ENCODE results near the gene FAM53A. TPM values are rescaled to one million over a fixed set of nuclear protein-coding genes. Genes with fewer than 3 reads are reported as not detected.

The FAM53A gene
- total and polyA plus RNA-seq, 10 of the 15 experiments (the other 5 are each of a cell fraction or from before 2014, with no cell fraction given) = 0.02 to 0.87 (median 0.38) TPM; not detected in 2

DNA sequence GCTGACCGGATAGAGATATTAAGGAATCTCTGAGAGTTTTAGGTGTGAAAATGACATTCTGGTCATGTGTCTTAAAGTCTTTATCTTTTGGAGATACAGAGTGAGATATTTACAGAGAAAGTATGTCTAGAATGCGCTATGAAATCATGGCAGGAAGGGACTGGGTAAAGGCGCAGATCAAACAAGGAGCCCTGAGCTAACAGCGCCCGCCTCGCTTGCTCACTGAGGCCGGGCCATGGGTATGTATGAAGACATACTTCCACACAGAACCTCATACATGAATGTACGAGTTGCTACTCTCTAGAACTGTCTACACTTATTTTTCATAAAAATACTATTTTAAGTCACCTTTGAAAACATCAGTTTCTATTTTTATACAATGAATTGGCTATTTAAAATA lies 20.0 kb downstream of the FAM53A start:
- CTCF ChIA-PET = no interaction called here

DNA sequence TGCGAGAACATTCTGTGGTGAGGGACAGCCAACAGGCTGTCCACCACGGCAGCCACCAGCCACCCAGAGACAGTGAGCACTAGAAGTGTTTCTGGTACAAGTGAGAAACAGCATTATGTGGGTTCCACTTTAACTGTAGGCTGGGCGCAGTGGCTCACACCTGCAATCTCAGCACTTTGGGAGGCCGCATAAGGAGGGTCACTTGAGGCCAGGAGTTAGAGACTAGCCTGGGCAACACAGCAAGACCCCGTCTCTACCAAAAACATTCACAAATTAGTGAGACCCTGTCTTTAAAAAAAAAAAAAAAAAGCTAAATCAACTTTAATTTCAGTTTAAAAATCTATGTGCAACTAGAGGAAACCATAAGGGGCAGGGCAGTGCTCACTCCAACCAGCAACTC lies 20.6 kb downstream of the FAM53A start:
- CTCF ChIA-PET = no interaction called here
- H3K4me2 ChIP-seq (ENCODE audit: control insufficient read depth, insufficient read depth) = no peak overlapping the region
- TF ChIP-seq TBL1XR1 (IDR thresholded peaks at IDR 0.05; ENCODE audit: low read depth, low read length) (no peak), SUPT20H (IDR thresholded peaks at IDR 0.05; ENCODE audit: borderline replicate concordance, control insufficient read depth, low read depth, low read length) (no peak), ZNF384 (IDR thresholded peaks at IDR 0.05; ENCODE audit: borderline replicate concordance, low read depth, low read length) (no peak), CREB1 (IDR thresholded peaks at IDR 0.05; ENCODE audit: low read depth) (no peak), FOS (IDR thresholded peaks at IDR 0.05; ENCODE audit: borderline replicate concordance, extremely low read depth, insufficient read length) (no peak), SMAD5 (IDR thresholded peaks at IDR 0.05; ENCODE audit: low read depth) (no peak), CHD4 (IDR thresholded peaks at IDR 0.05) (no peak), ZNF217 (IDR thresholded peaks at IDR 0.05) (no peak), SUZ12 (IDR thresholded peaks at IDR 0.05; ENCODE audit: unreplicated experiment) (no peak)
- TF ChIP-seq, protein P1, sequence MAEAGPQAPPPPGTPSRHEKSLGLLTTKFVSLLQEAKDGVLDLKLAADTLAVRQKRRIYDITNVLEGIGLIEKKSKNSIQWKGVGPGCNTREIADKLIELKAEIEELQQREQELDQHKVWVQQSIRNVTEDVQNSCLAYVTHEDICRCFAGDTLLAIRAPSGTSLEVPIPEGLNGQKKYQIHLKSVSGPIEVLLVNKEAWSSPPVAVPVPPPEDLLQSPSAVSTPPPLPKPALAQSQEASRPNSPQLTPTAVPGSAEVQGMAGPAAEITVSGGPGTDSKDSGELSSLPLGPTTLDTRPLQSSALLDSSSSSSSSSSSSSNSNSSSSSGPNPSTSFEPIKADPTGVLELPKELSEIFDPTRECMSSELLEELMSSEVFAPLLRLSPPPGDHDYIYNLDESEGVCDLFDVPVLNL (IDR thresholded peaks at IDR 0.05; ENCODE audit: low read depth, low read length) = no peak
- TF ChIP-seq, protein P2, sequence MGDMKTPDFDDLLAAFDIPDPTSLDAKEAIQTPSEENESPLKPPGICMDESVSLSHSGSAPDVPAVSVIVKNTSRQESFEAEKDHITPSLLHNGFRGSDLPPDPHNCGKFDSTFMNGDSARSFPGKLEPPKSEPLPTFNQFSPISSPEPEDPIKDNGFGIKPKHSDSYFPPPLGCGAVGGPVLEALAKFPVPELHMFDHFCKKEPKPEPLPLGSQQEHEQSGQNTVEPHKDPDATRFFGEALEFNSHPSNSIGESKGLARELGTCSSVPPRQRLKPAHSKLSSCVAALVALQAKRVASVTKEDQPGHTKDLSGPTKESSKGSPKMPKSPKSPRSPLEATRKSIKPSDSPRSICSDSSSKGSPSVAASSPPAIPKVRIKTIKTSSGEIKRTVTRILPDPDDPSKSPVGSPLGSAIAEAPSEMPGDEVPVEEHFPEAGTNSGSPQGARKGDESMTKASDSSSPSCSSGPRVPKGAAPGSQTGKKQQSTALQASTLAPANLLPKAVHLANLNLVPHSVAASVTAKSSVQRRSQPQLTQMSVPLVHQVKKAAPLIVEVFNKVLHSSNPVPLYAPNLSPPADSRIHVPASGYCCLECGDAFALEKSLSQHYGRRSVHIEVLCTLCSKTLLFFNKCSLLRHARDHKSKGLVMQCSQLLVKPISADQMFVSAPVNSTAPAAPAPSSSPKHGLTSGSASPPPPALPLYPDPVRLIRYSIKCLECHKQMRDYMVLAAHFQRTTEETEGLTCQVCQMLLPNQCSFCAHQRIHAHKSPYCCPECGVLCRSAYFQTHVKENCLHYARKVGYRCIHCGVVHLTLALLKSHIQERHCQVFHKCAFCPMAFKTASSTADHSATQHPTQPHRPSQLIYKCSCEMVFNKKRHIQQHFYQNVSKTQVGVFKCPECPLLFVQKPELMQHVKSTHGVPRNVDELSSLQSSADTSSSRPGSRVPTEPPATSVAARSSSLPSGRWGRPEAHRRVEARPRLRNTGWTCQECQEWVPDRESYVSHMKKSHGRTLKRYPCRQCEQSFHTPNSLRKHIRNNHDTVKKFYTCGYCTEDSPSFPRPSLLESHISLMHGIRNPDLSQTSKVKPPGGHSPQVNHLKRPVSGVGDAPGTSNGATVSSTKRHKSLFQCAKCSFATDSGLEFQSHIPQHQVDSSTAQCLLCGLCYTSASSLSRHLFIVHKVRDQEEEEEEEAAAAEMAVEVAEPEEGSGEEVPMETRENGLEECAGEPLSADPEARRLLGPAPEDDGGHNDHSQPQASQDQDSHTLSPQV (IDR thresholded peaks at IDR 0.05) = no peak
- ATAC-seq = no peak
- FAIRE-seq = no peak
- RAD21 ChIA-PET (ENCODE audit: unreplicated experiment) = no interaction called here
- in situ Hi-C loops (cut with MboI) (no loop called here), intact Hi-C loops (cut with micrococcal nuclease; ENCODE audit: unreplicated experiment) (no loop called here)
- H2AFZ ChIP-seq (ENCODE audit: control insufficient read depth, low read depth, low read length) = no peak overlapping the region
- WGBS (ENCODE audit: insufficient coverage, insufficient replicate concordance, low lambda C conversion rate, missing lambda C conversion rate) = 84% methylated on average over 5 of the region's 5 CpGs
- no peaks in the 10 kb centered on the region for H3K36me3 ChIP-seq (ENCODE audit: control insufficient read depth in 2 of 2, insufficient read depth in 2 of 2, low read length in 1 of 2)
- no TSS peak for BruUV-seq (replicated peaks)
- H3K9me3 ChIP-seq (replicated peaks; ENCODE audit: control insufficient read depth, insufficient read depth, low read length) = no peaks in the 10 kb centered on the region
- H3K4me1 ChIP-seq (ENCODE audit: control insufficient read depth, insufficient read depth, low read length) = no peaks in the 10 kb centered on the region
- DNase-seq (ENCODE audit: low read depth, low spot score) = no peak
- H3K9ac ChIP-seq (ENCODE audit: control insufficient read depth, insufficient read depth, low read length) = no peak overlapping the region
- H4K20me1 ChIP-seq (ENCODE audit: control insufficient read depth, insufficient read depth) = no peaks in the 10 kb centered on the region
- SMC1A ChIA-PET (ENCODE audit: uncharacterized antibody, unreplicated experiment) = no interaction called here
- no peaks in the 10 kb centered on the region for H3K27me3 ChIP-seq (replicated peaks in 1 of 2; ENCODE audit: control insufficient read depth in 2 of 2, insufficient read depth in 2 of 2, low read length in 1 of 2)
- no peak overlapping the region for H3K4me3 ChIP-seq
- POLR2A ChIA-PET = no interaction called here
- H3K79me2 ChIP-seq (ENCODE audit: control insufficient read depth, insufficient read depth, low read length) = no peaks in the 10 kb centered on the region
- H3K27ac ChIP-seq (ENCODE audit: control insufficient read depth, insufficient read depth) = no peak overlapping the region

More for the DNA sequence above, 20.0 kb downstream of the FAM53A start:
- Histone ChIP-seq H2AFZ (ENCODE audit: control insufficient read depth, low read depth, low read length) (no peak overlapping the region), H3K4me3 (no peak overlapping the region), H3K27me3 (replicated peaks in 1 of 2; ENCODE audit: control insufficient read depth in 2 of 2, insufficient read depth in 2 of 2, low read length in 1 of 2) (no peaks in the 10 kb centered on the region), H3K4me1 (ENCODE audit: control insufficient read depth, insufficient read depth, low read length) (no peaks in the 10 kb centered on the region), H4K20me1 (ENCODE audit: control insufficient read depth, insufficient read depth) (no peaks in the 10 kb centered on the region), H3K27ac (ENCODE audit: control insufficient read depth, insufficient read depth) (no peak overlapping the region), H3K9ac (ENCODE audit: control insufficient read depth, insufficient read depth, low read length) (no peak overlapping the region), H3K36me3 (ENCODE audit: control insufficient read depth in 2 of 2, insufficient read depth in 2 of 2, low read length in 1 of 2) (no peaks in the 10 kb centered on the region), H3K9me3 (replicated peaks; ENCODE audit: control insufficient read depth, insufficient read depth, low read length) (no peaks in the 10 kb centered on the region), H3K79me2 (ENCODE audit: control insufficient read depth, insufficient read depth, low read length) (no peaks in the 10 kb centered on the region), H3K4me2 (ENCODE audit: control insufficient read depth, insufficient read depth) (no peak overlapping the region)
- ChIA-PET POLR2A (no interaction called here), SMC1A (ENCODE audit: uncharacterized antibody, unreplicated experiment) (no interaction called here), RAD21 (ENCODE audit: unreplicated experiment) (no interaction called here)
- in situ Hi-C loops (cut with MboI) = no loop called here
- TF ChIP-seq IKZF1 (conservative IDR thresholded peaks at IDR 0.05) = no peak
- no peak for TF ChIP-seq TAF1 (IDR thresholded peaks at IDR 0.05; ENCODE audit: borderline replicate concordance, low read depth, low read length)
- TF ChIP-seq EZH2 (IDR thresholded peaks at IDR 0.05; ENCODE audit: borderline replicate concordance, control insufficient read depth, low read depth, low read length) = no peak
- no peak for TF ChIP-seq ATF7 (IDR thresholded peaks at IDR 0.05; ENCODE audit: low read depth)
- TF ChIP-seq GABPA (IDR thresholded peaks at IDR 0.05; ENCODE audit: low read depth) = no peak
- TF ChIP-seq PAX8 (IDR thresholded peaks at IDR 0.05) = no peak
- TF ChIP-seq PML (IDR thresholded peaks at IDR 0.05; ENCODE audit: low read length) = no peak
- TF ChIP-seq SIX5 (IDR thresholded peaks at IDR 0.05; ENCODE audit: low read depth, low read length, severe bottlenecking) = no peak
- no peak for TF ChIP-seq NR2C2 (IDR thresholded peaks at IDR 0.05; ENCODE audit: borderline replicate concordance, control insufficient read depth, insufficient read length, low read depth)
- no peak for TF ChIP-seq DPF2 (IDR thresholded peaks at IDR 0.05)
- 78% methylated on average over 8 of the region's 8 CpGs for WGBS (ENCODE audit: insufficient coverage, insufficient replicate concordance, low lambda C conversion rate, missing lambda C conversion rate)
- ATAC-seq = no peak
- no peak for FAIRE-seq
- intact Hi-C loops (cut with micrococcal nuclease; ENCODE audit: unreplicated experiment) = no loop called here
- BruUV-seq (replicated peaks) = no TSS peak
- no peak for DNase-seq (ENCODE audit: low read depth, low spot score)

Measured in GM12878 (cell line).